NOMO-1 treated with DMSO at 0.1 percent for 48 hours (cell line): ENCODE data around the gene ELMO1.
A peak's percentile ranks its signal among the peaks of the same experiment; 100 is the strongest.

Experiments
- DNase-seq: peaks from one replicate; lab custom pipeline; 2025; ENCODE audit not compliant: unreplicated experiment; lab: John Stamatoyannopoulos, UW

The ELMO1 gene

GRCh38 chr7:37320140-37320847, 128.4 kb downstream of the ELMO1 start:
- no peak for DNase-seq

GRCh38 chr7:37318541-37318940, 130.1 kb downstream of the ELMO1 start:
- peak; percentile 43 for DNase-seq

GRCh38 chr7:37315772-37316715, 132.6 kb downstream of the ELMO1 start:
- DNase-seq = peak; percentile 77

- no peak for DNase-seq
These were observed 136.1 kb downstream of the ELMO1 start for GRCh38 chr7:37312608-37313007.

GRCh38 chr7:37311355-37311754, 137.3 kb downstream of the ELMO1 start:
- DNase-seq = no peak

- peak; percentile 80 for DNase-seq
These were observed 138.2 kb downstream of the ELMO1 start for GRCh38 chr7:37310327-37311080.

GRCh38 chr7:37309493-37309892, 139.2 kb downstream of the ELMO1 start:
- no peak for DNase-seq

- DNase-seq = no peak
These were observed 143.7 kb downstream of the ELMO1 start for GRCh38 chr7:37304921-37305320.

GRCh38 chr7:37297546-37297945, 151.1 kb downstream of the ELMO1 start:
- DNase-seq = no peak

GRCh38 chr7:37295401-37295800, 153.3 kb downstream of the ELMO1 start:
- no peak for DNase-seq

- peak; percentile 56 for DNase-seq
These were observed 157.9 kb downstream of the ELMO1 start for GRCh38 chr7:37290731-37291130.

- DNase-seq = no peak
These were observed 158.9 kb downstream of the ELMO1 start for GRCh38 chr7:37289781-37290180.

GRCh38 chr7:37289367-37289766, 159.3 kb downstream of the ELMO1 start:
- no peak for DNase-seq

- DNase-seq = no peak
These were observed 161.4 kb downstream of the ELMO1 start for GRCh38 chr7:37287131-37287855.

GRCh38 chr7:37286454-37286832, 162.2 kb downstream of the ELMO1 start:
- DNase-seq = no peak

GRCh38 chr7:37285706-37286453, 162.8 kb downstream of the ELMO1 start:
- no peak for DNase-seq

- DNase-seq = no peak
These were observed 163.8 kb downstream of the ELMO1 start for GRCh38 chr7:37284805-37285231.

- DNase-seq = no peak
These were observed 164.4 kb downstream of the ELMO1 start for GRCh38 chr7:37284285-37284684.

GRCh38 chr7:37283716-37284115, 164.9 kb downstream of the ELMO1 start:
- DNase-seq = no peak

GRCh38 chr7:37282927-37283326, 165.7 kb downstream of the ELMO1 start:
- DNase-seq = no peak
